GM12878 (cell line): Measurements from ENCODE around the gene FAM120A. TPM values are rescaled to one million over a fixed set of nuclear protein-coding genes. Genes with fewer than 3 reads are reported as not detected.

Experiments used
- ATAC-seq: fragments of 200-7000 bp; cut with Tn5 transposase; 3 replicates; pipeline ENCODE4 v1.9.1; 2020; ENCODE audit warnings: mild to moderate bottlenecking, moderate library complexity
- BruUV-seq: library from RNA; stranded (reverse); fragments of 400-500 nt; replicated peaks from 2 replicates; lab custom pipeline; 2021; lab: Mats Ljungman, UMichigan
- CTCF ChIA-PET: fragments of 300-600 bp; sonication (Branson Sonifier 250); formaldehyde crosslinking; extraction: SDS; loops from one replicate; lab custom pipeline; 2021; ENCODE audit warnings: inconsistent platforms; lab: Yijun Ruan, JAX
- POLR2A ChIA-PET: fragments of 350-600 bp; formaldehyde crosslinking; extraction: SDS; loops from one replicate; lab custom pipeline; 2021; ENCODE audit warnings: inconsistent platforms; lab: Charles Lee
- RAD21 ChIA-PET: fragments of 300-600 bp; sonication (Branson Sonifier 250); formaldehyde crosslinking; loops from one replicate; lab custom pipeline; 2023; ENCODE audit warnings: antibody characterized with exemption; ENCODE audit not compliant: unreplicated experiment; lab: Charles Lee
- SMC1A ChIA-PET: fragments of 300-600 bp; sonication (Branson Sonifier 250); formaldehyde crosslinking; loops from one replicate; lab custom pipeline; 2023; ENCODE audit not compliant: unreplicated experiment, uncharacterized antibody; lab: Charles Lee
- DNase-seq: peaks from one replicate; pipeline ENCODE4 v3.0.0-alpha.2; 2011; ENCODE audit warnings: low read depth, low spot score
- FAIRE-seq: peaks from 3 replicates; lab custom pipeline; 2011; peaks lifted over from hg19 to GRCh38; lab: Jason Lieb, UNC
- H2AFZ ChIP-seq: 2 replicates; pipeline ENCODE4 v1.6.0; 2011; ENCODE audit warnings: low read depth, low read length, control low read depth; ENCODE audit not compliant: control insufficient read depth
- H3K27ac ChIP-seq: 2 replicates; pipeline ENCODE4 v1.5.1; 2011; ENCODE audit warnings: control low read depth; ENCODE audit not compliant: control insufficient read depth, insufficient read depth
- H3K27me3 ChIP-seq, 2 experiments: replicated peaks in 1 of 2; 2 replicates each; pipeline versions ENCODE4 v1.6.0 to v1.6.1; 2011; ENCODE audit warnings: low read length in 1 of 2; ENCODE audit not compliant: control insufficient read depth in 2 of 2, insufficient read depth in 2 of 2
- H3K36me3 ChIP-seq, 2 experiments: 2 replicates each; pipeline ENCODE4 v1.5.1; 2011; ENCODE audit warnings: low read length in 1 of 2; ENCODE audit not compliant: control insufficient read depth in 2 of 2, insufficient read depth in 2 of 2
- H3K4me1 ChIP-seq: 2 replicates; pipeline ENCODE4 v1.6.1; 2011; ENCODE audit warnings: mild to moderate bottlenecking, low read length, moderate library complexity, mixed read lengths; ENCODE audit not compliant: control insufficient read depth, insufficient read depth
- H3K4me2 ChIP-seq: 2 replicates; pipeline ENCODE4 v1.6.0; 2011; ENCODE audit warnings: control low read depth; ENCODE audit not compliant: control insufficient read depth, insufficient read depth
- H3K4me3 ChIP-seq: fragments of 200-600 bp; sonication (generic); 2 replicates; pipeline ENCODE4 v1.5.1; 2016
- H3K79me2 ChIP-seq: 2 replicates; pipeline ENCODE4 v1.6.0; 2011; ENCODE audit warnings: low read length; ENCODE audit not compliant: control insufficient read depth, insufficient read depth
- H3K9ac ChIP-seq: 2 replicates; pipeline ENCODE4 v1.8.0; 2011; ENCODE audit warnings: low read length, control low read depth, mixed read lengths; ENCODE audit not compliant: control insufficient read depth, insufficient read depth
- H3K9me3 ChIP-seq: replicated peaks from 3 replicates; pipeline ENCODE4 v1.5.1; 2011; ENCODE audit warnings: mild to moderate bottlenecking, low read length; ENCODE audit not compliant: control insufficient read depth, insufficient read depth
- H4K20me1 ChIP-seq: 2 replicates; pipeline ENCODE4 v1.6.0; 2011; ENCODE audit not compliant: control insufficient read depth, insufficient read depth
- BHLHE40 ChIP-seq, 2 experiments: fragments of 450-650 bp in 1 of 2; IDR thresholded peaks; 2 replicates each; pipeline ENCODE4 v1.6.1; 2011 to 2017; ENCODE audit warnings: low read depth in 2 of 2, borderline replicate concordance in 1 of 2, improper control_type of control experiment in 1 of 2, low read length in 1 of 2, mild to moderate bottlenecking in 1 of 2
- CHD2 ChIP-seq: IDR thresholded peaks from 2 replicates; pipeline ENCODE4 v1.6.1; 2011; ENCODE audit warnings: low read depth, low read length, improper control_type of control experiment, borderline replicate concordance
- CREM ChIP-seq: IDR thresholded peaks from 2 replicates; pipeline ENCODE4 v1.6.1; 2014; ENCODE audit warnings: antibody characterized with exemption, low read depth
- EED ChIP-seq: sonication (generic); IDR thresholded peaks from 2 replicates; pipeline ENCODE4 v1.6.1; 2016; ENCODE audit warnings: antibody characterized with exemption, low read depth
- HDGF ChIP-seq: fragments of 450-650 bp; IDR thresholded peaks from 2 replicates; pipeline ENCODE4 v1.6.1; 2016; ENCODE audit warnings: antibody characterized with exemption
- SRF ChIP-seq, 2 experiments: IDR thresholded peaks; 2 replicates each; pipeline ENCODE4 v1.6.1; 2011; ENCODE audit warnings: low read depth in 2 of 2, low read length in 2 of 2, mild to moderate bottlenecking in 1 of 2, moderate library complexity in 1 of 2
- TCF12 ChIP-seq: IDR thresholded peaks from 2 replicates; pipeline ENCODE4 v1.6.1; 2011; ENCODE audit warnings: low read depth, mild to moderate bottlenecking, low read length
- WGBS: methylation state at CpG from one replicate; pipeline ENCODE4 v1.1.6; 2016; ENCODE audit warnings: low lambda C conversion rate; ENCODE audit not compliant: insufficient replicate concordance, insufficient coverage; ENCODE audit errors: missing lambda C conversion rate; 5-methylcytosine and 5-hydroxymethylcytosine counted together
- in situ Hi-C: fragments of 300-500 bp; cut with MboI; formaldehyde crosslinking; loops from 9 replicates; pipeline ENCODE4 v1.14.3; 2018; ENCODE audit warnings: mixed read lengths
- intact Hi-C: fragments of 100-400 bp; cut with micrococcal nuclease; formaldehyde crosslinking; loops from one replicate; pipeline ENCODE4 v1.14.2; 2022; ENCODE audit not compliant: unreplicated experiment
- polyA plus RNA-seq, 11 experiments: library from polyadenylated mRNA; depleted of rRNA in 4 of 11; unstranded in 6 of 11; stranded (reverse) in 5 of 11; fragments of >200 nt; fragmentation: Nextera tagmentation in 4 of 11; fragmentation: Illumina TruSeq in 1 of 11; extraction: Ambion mirVana in 4 of 11; extraction: Trizol in 1 of 11; gene quantifications; 1 replicate in 1 of 11; 2 replicates in 10 of 11; pipeline versions ENCODE4 v1.2.1 to v1.2.3, GENCODE V29; 2011 to 2016; ENCODE audit warnings: inconsistent platforms in 2 of 11, missing spikeins in 2 of 11, low read depth in 1 of 11
- total RNA-seq, 4 experiments: library from RNA; depleted of rRNA in 3 of 4; stranded (reverse); fragments of >200 nt in 3 of 4; fragmentation: Illumina TruSeq in 1 of 4; extraction: Trizol in 1 of 4; gene quantifications; 2 replicates each; pipeline versions ENCODE4 v1.2.1 to v1.2.3, GENCODE V29; 2013 to 2021
- TF ChIP-seq, protein P1 (sequence below): fragments of 450-650 bp; IDR thresholded peaks from 2 replicates; pipeline ENCODE4 v1.6.1; 2016; ENCODE audit warnings: mild to moderate bottlenecking, moderate library complexity, borderline replicate concordance
- TF ChIP-seq, protein P2 (sequence below): IDR thresholded peaks from 2 replicates; pipeline ENCODE4 v1.6.1; 2012; ENCODE audit warnings: low read depth, low read length, improper control_type of control experiment
- TF ChIP-seq, protein P3 (sequence below): IDR thresholded peaks from 2 replicates; pipeline ENCODE4 v1.6.1; 2011; ENCODE audit warnings: mild to moderate bottlenecking, low read depth, low read length, moderate library complexity; ENCODE audit not compliant: insufficient replicate concordance
- TF ChIP-seq, protein P4 (sequence below): fragments of 150-350 bp; IDR thresholded peaks from 2 replicates; pipeline ENCODE4 v1.6.1; 2014; ENCODE audit warnings: mild to moderate bottlenecking, low read depth, low read length
- TF ChIP-seq, protein P5 (sequence below): fragments of 450-650 bp; IDR thresholded peaks from 2 replicates; pipeline ENCODE4 v1.6.1; 2016; ENCODE audit warnings: mild to moderate bottlenecking

The FAM120A gene
- total and polyA plus RNA-seq, 10 of the 15 experiments (the other 5 are each of a cell fraction or from before 2014, with no cell fraction given): 13.1 to 89.6 (median 52.5) TPM

DNA sequence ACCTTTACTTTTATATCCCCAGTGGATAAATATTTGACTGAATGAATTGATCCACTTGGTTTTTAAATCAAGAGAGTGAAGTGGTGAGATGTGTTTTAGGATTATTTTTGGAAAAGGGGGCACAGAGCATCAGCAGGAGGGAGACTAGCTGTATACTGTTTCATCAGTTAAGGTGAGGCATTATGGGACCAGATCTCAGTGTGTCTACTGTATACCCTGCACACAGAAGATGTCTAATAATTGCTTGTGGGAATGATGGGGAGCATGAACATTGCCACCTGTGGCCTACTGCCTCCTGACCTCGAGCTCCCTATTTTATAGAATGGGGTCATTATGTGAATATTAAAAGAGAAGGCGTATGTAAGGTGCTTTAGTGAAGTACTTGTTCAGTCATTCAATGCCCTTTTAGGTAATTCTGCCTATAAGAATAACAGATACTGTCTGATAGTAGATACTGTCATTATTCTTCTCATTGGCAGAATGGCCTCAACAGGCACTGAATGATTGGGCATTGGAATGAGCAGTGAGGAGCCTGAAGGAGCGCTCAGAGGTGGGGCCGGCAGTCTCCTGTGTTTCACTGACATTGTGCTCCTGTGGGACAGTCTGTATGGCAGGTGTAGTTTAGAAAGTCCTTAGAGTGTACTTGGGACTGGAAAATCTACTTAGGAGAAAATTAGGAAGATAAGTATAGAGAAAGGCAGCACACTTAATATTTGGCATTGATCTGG is 49.2 kb downstream of the FAM120A start:
- Histone ChIP-seq H2AFZ (no peak overlapping the region), H3K36me3 (peaks cover 17 to 18% of the 10 kb centered on the region in 2 experiments; a peak in 3 of 4 replicates), H3K9ac (no peak overlapping the region), H4K20me1 (no peaks in the 10 kb centered on the region; the same call in 1 of the 2 replicates), H3K27ac (no peak overlapping the region), H3K27me3 (no peaks in the 10 kb centered on the region), H3K79me2 (peaks cover 2% of the 10 kb centered on the region), H3K4me2 (no peak overlapping the region), H3K9me3 (no peaks in the 10 kb centered on the region), H3K4me1 (peaks cover 10% of the 10 kb centered on the region), H3K4me3 (no peak overlapping the region)
- no peak for ATAC-seq
- CTCF ChIA-PET: no interaction called here
- SMC1A ChIA-PET: interaction anchor here (0.8 to 2.0 kb wide), 2 partner anchors 10 to 47 kb away, joined by 3 to 5 read pairs; partner anchors contain the start of gene FAM120AOS
- no peak for DNase-seq
- no TSS peak for BruUV-seq
- in situ Hi-C loops: no loop called here
- 96% methylated on average over 4 of the region's 4 CpGs for WGBS
- RAD21 ChIA-PET: no interaction called here
- POLR2A ChIA-PET: no interaction called here
- no peak for FAIRE-seq
- intact Hi-C loops: no loop called here
- TF ChIP-seq TCF12: no peak
- TF ChIP-seq CHD2: no peak
- TF ChIP-seq, protein P1, sequence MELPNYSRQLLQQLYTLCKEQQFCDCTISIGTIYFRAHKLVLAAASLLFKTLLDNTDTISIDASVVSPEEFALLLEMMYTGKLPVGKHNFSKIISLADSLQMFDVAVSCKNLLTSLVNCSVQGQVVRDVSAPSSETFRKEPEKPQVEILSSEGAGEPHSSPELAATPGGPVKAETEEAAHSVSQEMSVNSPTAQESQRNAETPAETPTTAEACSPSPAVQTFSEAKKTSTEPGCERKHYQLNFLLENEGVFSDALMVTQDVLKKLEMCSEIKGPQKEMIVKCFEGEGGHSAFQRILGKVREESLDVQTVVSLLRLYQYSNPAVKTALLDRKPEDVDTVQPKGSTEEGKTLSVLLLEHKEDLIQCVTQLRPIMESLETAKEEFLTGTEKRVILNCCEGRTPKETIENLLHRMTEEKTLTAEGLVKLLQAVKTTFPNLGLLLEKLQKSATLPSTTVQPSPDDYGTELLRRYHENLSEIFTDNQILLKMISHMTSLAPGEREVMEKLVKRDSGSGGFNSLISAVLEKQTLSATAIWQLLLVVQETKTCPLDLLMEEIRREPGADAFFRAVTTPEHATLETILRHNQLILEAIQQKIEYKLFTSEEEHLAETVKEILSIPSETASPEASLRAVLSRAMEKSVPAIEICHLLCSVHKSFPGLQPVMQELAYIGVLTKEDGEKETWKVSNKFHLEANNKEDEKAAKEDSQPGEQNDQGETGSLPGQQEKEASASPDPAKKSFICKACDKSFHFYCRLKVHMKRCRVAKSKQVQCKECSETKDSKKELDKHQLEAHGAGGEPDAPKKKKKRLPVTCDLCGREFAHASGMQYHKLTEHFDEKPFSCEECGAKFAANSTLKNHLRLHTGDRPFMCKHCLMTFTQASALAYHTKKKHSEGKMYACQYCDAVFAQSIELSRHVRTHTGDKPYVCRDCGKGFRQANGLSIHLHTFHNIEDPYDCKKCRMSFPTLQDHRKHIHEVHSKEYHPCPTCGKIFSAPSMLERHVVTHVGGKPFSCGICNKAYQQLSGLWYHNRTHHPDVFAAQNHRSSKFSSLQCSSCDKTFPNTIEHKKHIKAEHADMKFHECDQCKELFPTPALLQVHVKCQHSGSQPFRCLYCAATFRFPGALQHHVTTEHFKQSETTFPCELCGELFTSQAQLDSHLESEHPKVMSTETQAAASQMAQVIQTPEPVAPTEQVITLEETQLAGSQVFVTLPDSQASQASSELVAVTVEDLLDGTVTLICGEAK: no peak
- TF ChIP-seq BHLHE40 (IDR thresholded peaks at IDR 0.05; ENCODE audit: borderline replicate concordance in 1 of 2, low read depth in 2 of 2, low read length in 1 of 2): no peak
- TF ChIP-seq CREM: no peak
- TF ChIP-seq HDGF: no peak
- TF ChIP-seq, protein P2, sequence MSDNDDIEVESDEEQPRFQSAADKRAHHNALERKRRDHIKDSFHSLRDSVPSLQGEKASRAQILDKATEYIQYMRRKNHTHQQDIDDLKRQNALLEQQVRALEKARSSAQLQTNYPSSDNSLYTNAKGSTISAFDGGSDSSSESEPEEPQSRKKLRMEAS: no peak
- no peak for TF ChIP-seq EED
- TF ChIP-seq, protein P3, sequence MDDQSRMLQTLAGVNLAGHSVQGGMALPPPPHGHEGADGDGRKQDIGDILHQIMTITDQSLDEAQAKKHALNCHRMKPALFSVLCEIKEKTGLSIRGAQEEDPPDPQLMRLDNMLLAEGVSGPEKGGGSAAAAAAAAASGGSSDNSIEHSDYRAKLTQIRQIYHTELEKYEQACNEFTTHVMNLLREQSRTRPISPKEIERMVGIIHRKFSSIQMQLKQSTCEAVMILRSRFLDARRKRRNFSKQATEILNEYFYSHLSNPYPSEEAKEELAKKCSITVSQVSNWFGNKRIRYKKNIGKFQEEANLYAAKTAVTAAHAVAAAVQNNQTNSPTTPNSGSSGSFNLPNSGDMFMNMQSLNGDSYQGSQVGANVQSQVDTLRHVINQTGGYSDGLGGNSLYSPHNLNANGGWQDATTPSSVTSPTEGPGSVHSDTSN: no peak
- TF ChIP-seq SRF (IDR thresholded peaks at IDR 0.05; ENCODE audit: low read depth in 2 of 2, low read length in 2 of 2): no peak
- TF ChIP-seq, protein P4, sequence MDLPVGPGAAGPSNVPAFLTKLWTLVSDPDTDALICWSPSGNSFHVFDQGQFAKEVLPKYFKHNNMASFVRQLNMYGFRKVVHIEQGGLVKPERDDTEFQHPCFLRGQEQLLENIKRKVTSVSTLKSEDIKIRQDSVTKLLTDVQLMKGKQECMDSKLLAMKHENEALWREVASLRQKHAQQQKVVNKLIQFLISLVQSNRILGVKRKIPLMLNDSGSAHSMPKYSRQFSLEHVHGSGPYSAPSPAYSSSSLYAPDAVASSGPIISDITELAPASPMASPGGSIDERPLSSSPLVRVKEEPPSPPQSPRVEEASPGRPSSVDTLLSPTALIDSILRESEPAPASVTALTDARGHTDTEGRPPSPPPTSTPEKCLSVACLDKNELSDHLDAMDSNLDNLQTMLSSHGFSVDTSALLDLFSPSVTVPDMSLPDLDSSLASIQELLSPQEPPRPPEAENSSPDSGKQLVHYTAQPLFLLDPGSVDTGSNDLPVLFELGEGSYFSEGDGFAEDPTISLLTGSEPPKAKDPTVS: no peak
- TF ChIP-seq, protein P5, sequence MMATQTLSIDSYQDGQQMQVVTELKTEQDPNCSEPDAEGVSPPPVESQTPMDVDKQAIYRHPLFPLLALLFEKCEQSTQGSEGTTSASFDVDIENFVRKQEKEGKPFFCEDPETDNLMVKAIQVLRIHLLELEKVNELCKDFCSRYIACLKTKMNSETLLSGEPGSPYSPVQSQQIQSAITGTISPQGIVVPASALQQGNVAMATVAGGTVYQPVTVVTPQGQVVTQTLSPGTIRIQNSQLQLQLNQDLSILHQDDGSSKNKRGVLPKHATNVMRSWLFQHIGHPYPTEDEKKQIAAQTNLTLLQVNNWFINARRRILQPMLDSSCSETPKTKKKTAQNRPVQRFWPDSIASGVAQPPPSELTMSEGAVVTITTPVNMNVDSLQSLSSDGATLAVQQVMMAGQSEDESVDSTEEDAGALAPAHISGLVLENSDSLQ: no peak
